ENCODE measurements around the gene FOLR2. TPM values are rescaled to one million over a fixed set of nuclear protein-coding genes. Genes with fewer than 3 reads are reported as not detected.

The FOLR2 gene
- total and polyA plus RNA-seq, 2 experiments from 2014 or later: not detected

DNA sequence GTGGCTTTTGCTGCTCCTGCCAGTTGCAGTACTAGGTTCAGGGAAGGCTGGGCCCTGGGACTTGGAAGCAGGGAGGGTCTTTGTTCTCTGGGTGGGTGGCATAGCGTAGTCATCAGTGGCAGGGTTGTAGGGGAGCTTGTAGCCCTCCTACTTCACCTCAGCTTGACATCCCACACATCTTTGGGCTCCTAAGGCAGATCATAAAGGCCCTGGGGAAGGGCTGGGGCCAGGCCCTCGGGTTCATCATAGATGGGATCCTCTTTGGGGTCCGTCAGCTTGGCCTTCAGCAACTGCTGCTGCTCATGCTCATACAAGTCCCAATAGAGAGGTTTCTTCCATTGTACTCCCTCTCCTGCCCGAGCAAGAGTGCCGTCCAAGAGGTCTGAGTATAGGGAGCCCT, 33.4 kb downstream of the FOLR2 start:
- H3K27ac Mint-ChIP-seq: no peak overlapping the region
- H3K27ac ChIP-seq (ENCODE audit: low read depth): no peak overlapping the region
- H3K4me3 ChIP-seq: no peak overlapping the region
- H3F3A ChIP-seq (replicated peaks; ENCODE audit: low read depth): no peaks in the 10 kb centered on the region
- H3K4me1 ChIP-seq (ENCODE audit: insufficient read depth): peaks cover 8% of the 10 kb centered on the region; the same call in 1 of the 2 replicates
- no peak for ATAC-seq
- H3K36me3 Mint-ChIP-seq (ENCODE audit: low read depth): 0 out of 3 replicates have a peak, but pooled peaks cover 6% of the 10 kb centered on the region
- peaks cover 4% of the 10 kb centered on the region; the same call in 2 of the 3 replicates for H3K4me1 Mint-ChIP-seq
- H3K27me3 Mint-ChIP-seq (ENCODE audit: insufficient read depth, low read depth, poor library complexity): peaks cover 1% of the 10 kb centered on the region
- H4K20me1 ChIP-seq (replicated peaks; ENCODE audit: insufficient read depth): no peaks in the 10 kb centered on the region; the same call in 1 of the 2 replicates
- no peak overlapping the region for H2AFZ ChIP-seq
- H3K9me3 Mint-ChIP-seq: peaks cover 13% of the 10 kb centered on the region
- TF ChIP-seq STAT1 (IDR thresholded peaks at IDR 0.05; ENCODE audit: unreplicated experiment): no peak
- TF ChIP-seq, protein P1, sequence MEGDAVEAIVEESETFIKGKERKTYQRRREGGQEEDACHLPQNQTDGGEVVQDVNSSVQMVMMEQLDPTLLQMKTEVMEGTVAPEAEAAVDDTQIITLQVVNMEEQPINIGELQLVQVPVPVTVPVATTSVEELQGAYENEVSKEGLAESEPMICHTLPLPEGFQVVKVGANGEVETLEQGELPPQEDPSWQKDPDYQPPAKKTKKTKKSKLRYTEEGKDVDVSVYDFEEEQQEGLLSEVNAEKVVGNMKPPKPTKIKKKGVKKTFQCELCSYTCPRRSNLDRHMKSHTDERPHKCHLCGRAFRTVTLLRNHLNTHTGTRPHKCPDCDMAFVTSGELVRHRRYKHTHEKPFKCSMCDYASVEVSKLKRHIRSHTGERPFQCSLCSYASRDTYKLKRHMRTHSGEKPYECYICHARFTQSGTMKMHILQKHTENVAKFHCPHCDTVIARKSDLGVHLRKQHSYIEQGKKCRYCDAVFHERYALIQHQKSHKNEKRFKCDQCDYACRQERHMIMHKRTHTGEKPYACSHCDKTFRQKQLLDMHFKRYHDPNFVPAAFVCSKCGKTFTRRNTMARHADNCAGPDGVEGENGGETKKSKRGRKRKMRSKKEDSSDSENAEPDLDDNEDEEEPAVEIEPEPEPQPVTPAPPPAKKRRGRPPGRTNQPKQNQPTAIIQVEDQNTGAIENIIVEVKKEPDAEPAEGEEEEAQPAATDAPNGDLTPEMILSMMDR (conservative IDR thresholded peaks at IDR 0.05; ENCODE audit: low read depth in 2 of 2): no peak
- peaks cover 58% of the 10 kb centered on the region for H3K27me3 ChIP-seq (ENCODE audit: insufficient read depth)
- H3K4me2 ChIP-seq: no peak overlapping the region
- H3K79me2 ChIP-seq (replicated peaks; ENCODE audit: insufficient read depth): no peaks in the 10 kb centered on the region
- no peak overlapping the region for H3K4me3 Mint-ChIP-seq
- no peaks in the 10 kb centered on the region for H3K36me3 ChIP-seq (ENCODE audit: insufficient read depth)
- H3K9me2 ChIP-seq (ENCODE audit: insufficient read depth): no peaks in the 10 kb centered on the region
- no peak for DNase-seq (ENCODE audit: low spot score)

- H3K27me3 Mint-ChIP-seq (ENCODE audit: insufficient read depth, low read depth, poor library complexity): peaks cover 1% of the 10 kb centered on the region
- H3K27ac Mint-ChIP-seq: no peak overlapping the region
- no peak overlapping the region for H3K4me3 ChIP-seq
- H3K9me3 Mint-ChIP-seq: peaks cover 13% of the 10 kb centered on the region
- H3K27ac ChIP-seq (ENCODE audit: low read depth): no peak overlapping the region
- H3K4me3 Mint-ChIP-seq: no peak overlapping the region
- H3K9me2 ChIP-seq (ENCODE audit: insufficient read depth): no peaks in the 10 kb centered on the region
- no peaks in the 10 kb centered on the region for H3F3A ChIP-seq (replicated peaks; ENCODE audit: low read depth)
- H4K20me1 ChIP-seq (replicated peaks; ENCODE audit: insufficient read depth): no peaks in the 10 kb centered on the region; the same call in 1 of the 2 replicates
- peaks cover 4% of the 10 kb centered on the region; the same call in 2 of the 3 replicates for H3K4me1 Mint-ChIP-seq
- 0 out of 3 replicates have a peak, but pooled peaks cover 6% of the 10 kb centered on the region for H3K36me3 Mint-ChIP-seq (ENCODE audit: low read depth)
- H2AFZ ChIP-seq: 0 out of 2 replicates have a peak overlapping the region, but pooled peaks have one; percentile 38
- H3K27me3 ChIP-seq (ENCODE audit: insufficient read depth): peaks cover 49% of the 10 kb centered on the region
- H3K36me3 ChIP-seq (ENCODE audit: insufficient read depth): no peaks in the 10 kb centered on the region
- no peak overlapping the region for H3K4me2 ChIP-seq
- TF ChIP-seq ZNF331 (CRISPR knock-in tag; IDR thresholded peaks at IDR 0.05; ENCODE audit: low read depth): no peak
- TF ChIP-seq JUNB (IDR thresholded peaks at IDR 0.05; ENCODE audit: unreplicated experiment): no peak
- TF ChIP-seq EZH2phosphoT487 (IDR thresholded peaks at IDR 0.05; ENCODE audit: unreplicated experiment): no peak
- no peak for TF ChIP-seq ZNF462 (CRISPR knock-in tag; IDR thresholded peaks at IDR 0.05)
- TF ChIP-seq STAT1 (IDR thresholded peaks at IDR 0.05; ENCODE audit: unreplicated experiment): no peak
- TF ChIP-seq, protein P2, sequence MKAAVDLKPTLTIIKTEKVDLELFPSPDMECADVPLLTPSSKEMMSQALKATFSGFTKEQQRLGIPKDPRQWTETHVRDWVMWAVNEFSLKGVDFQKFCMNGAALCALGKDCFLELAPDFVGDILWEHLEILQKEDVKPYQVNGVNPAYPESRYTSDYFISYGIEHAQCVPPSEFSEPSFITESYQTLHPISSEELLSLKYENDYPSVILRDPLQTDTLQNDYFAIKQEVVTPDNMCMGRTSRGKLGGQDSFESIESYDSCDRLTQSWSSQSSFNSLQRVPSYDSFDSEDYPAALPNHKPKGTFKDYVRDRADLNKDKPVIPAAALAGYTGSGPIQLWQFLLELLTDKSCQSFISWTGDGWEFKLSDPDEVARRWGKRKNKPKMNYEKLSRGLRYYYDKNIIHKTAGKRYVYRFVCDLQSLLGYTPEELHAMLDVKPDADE (IDR thresholded peaks at IDR 0.05): no peak
- no peak for TF ChIP-seq CREB1 (CRISPR knock-in tag; IDR thresholded peaks at IDR 0.05; ENCODE audit: low read depth)
- no peak for DNase-seq (ENCODE audit: low spot score)
- no peaks in the 10 kb centered on the region for H3K79me2 ChIP-seq (replicated peaks; ENCODE audit: insufficient read depth)
- H3K4me1 ChIP-seq (ENCODE audit: insufficient read depth): no peaks in the 10 kb centered on the region
- ATAC-seq: no peak
These were observed 34.3 kb downstream of the FOLR2 start for GRCh38 chr11:72250661-72251464.

All from GM23338 (cell line).